ENCODE measurements around the gene FER1L5. TPM values are rescaled to one million over a fixed set of nuclear protein-coding genes. Genes with fewer than 3 reads are reported as not detected.
A peak's percentile ranks its signal among the peaks of the same experiment; 100 is the strongest.

Gene FER1L5
- total RNA-seq, 2 experiments from 2014 or later, result not detected

- BruUV-seq (replicated peaks), result no TSS peak
- no peaks in the 10 kb centered on the region for H3K9me2 ChIP-seq (ENCODE audit: insufficient read depth, low read length)
These were observed 51.7 kb downstream of the FER1L5 start for GRCh38 chr2:96694279-96694678.

DNA sequence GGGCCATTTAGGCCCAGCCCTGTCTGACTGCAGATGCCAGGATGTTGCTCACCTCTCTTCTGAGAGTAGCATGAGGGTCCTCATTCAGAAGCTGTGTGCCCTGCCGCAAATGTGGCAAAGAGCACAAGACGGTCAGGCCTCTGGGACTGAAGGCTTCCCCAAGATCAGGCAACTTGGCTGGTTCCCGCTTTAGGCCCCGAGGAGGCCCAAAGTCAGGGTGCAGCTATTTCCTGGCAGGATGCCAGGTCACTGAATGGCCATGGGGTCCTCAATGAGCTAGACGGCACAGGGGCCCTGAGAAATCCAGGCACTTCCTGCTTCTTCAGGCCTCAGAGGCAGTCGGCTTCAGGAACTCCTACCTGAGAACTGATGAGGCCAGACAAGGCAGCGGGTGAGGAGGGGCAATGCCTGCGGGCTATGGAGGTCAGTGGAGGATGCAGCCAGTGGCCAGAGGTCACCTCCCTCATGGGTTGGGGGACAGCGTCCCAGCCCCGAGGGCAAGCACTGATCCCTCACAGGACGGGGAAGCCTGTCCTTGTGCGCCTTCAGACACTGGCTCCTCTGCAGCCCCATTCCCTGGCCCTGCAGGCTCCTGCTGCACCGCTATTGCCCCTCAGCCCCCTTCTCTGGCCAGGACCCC lies 52.4 kb downstream of the FER1L5 start:
- no TSS peak for BruUV-seq (replicated peaks)
- H3K36me3 ChIP-seq (ENCODE audit: insufficient read depth, low read length), result no peaks in the 10 kb centered on the region
- H3K4me2 ChIP-seq (ENCODE audit: low read length), result no peak overlapping the region
- H3K79me2 ChIP-seq (ENCODE audit: insufficient read depth, low read depth, low read length), result no peaks in the 10 kb centered on the region
- H3K4me1 ChIP-seq (ENCODE audit: insufficient read depth, low read length, poor library complexity, severe bottlenecking), result no peaks in the 10 kb centered on the region
- ChIA-PET POLR2A (no interaction called here), CTCF (ENCODE audit: unreplicated experiment) (no interaction called here)
- no peak for DNase-seq (ENCODE audit: low spot score)
- TF ChIP-seq, protein P1, sequence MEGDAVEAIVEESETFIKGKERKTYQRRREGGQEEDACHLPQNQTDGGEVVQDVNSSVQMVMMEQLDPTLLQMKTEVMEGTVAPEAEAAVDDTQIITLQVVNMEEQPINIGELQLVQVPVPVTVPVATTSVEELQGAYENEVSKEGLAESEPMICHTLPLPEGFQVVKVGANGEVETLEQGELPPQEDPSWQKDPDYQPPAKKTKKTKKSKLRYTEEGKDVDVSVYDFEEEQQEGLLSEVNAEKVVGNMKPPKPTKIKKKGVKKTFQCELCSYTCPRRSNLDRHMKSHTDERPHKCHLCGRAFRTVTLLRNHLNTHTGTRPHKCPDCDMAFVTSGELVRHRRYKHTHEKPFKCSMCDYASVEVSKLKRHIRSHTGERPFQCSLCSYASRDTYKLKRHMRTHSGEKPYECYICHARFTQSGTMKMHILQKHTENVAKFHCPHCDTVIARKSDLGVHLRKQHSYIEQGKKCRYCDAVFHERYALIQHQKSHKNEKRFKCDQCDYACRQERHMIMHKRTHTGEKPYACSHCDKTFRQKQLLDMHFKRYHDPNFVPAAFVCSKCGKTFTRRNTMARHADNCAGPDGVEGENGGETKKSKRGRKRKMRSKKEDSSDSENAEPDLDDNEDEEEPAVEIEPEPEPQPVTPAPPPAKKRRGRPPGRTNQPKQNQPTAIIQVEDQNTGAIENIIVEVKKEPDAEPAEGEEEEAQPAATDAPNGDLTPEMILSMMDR (conservative IDR thresholded peaks at IDR 0.05; ENCODE audit: low read length), result no peak
- no peak for TF ChIP-seq EZH2phosphoT487 (IDR thresholded peaks at IDR 0.05; ENCODE audit: borderline replicate concordance, low read depth, low read length)
- H3K9me2 ChIP-seq (ENCODE audit: insufficient read depth, low read length), result no peaks in the 10 kb centered on the region
- no peak overlapping the region for H2AFZ ChIP-seq (ENCODE audit: low read length)
- H3K27ac ChIP-seq (ENCODE audit: low read depth, low read length, poor library complexity, severe bottlenecking), result no peak overlapping the region
- no peaks in the 10 kb centered on the region for H4K20me1 ChIP-seq (ENCODE audit: insufficient read depth, low read length)
- no peak overlapping the region for H3K4me3 ChIP-seq (ENCODE audit: low read depth, low read length, poor library complexity, severe bottlenecking)
- no peaks in the 10 kb centered on the region for H3K9me3 ChIP-seq (ENCODE audit: low read length)
- intact Hi-C loops (cut with micrococcal nuclease; ENCODE audit: unreplicated experiment), result no loop called here

More at GRCh38 chr2:96694279-96694678, 51.7 kb downstream of the FER1L5 start:
- Histone ChIP-seq H3K36me3 (ENCODE audit: insufficient read depth, low read length) (no peaks in the 10 kb centered on the region), H3K79me2 (ENCODE audit: insufficient read depth, low read depth, low read length) (no peaks in the 10 kb centered on the region), H2AFZ (ENCODE audit: low read length) (no peak overlapping the region), H3K4me3 (ENCODE audit: low read depth, low read length, poor library complexity, severe bottlenecking) (no peak overlapping the region), H3K27ac (ENCODE audit: low read depth, low read length, poor library complexity, severe bottlenecking) (no peak overlapping the region), H3K4me2 (ENCODE audit: low read length) (no peak overlapping the region), H3K4me1 (ENCODE audit: insufficient read depth, low read length, poor library complexity, severe bottlenecking) (no peaks in the 10 kb centered on the region), H4K20me1 (ENCODE audit: insufficient read depth, low read length) (no peaks in the 10 kb centered on the region), H3K9me3 (ENCODE audit: low read length) (no peaks in the 10 kb centered on the region)
- TF ChIP-seq, protein P1 (conservative IDR thresholded peaks at IDR 0.05; ENCODE audit: low read length), result no peak
- no peak for TF ChIP-seq EZH2phosphoT487 (IDR thresholded peaks at IDR 0.05; ENCODE audit: borderline replicate concordance, low read depth, low read length)
- POLR2A ChIA-PET, result no interaction called here
- no peak for DNase-seq (ENCODE audit: low spot score)
- intact Hi-C loops (cut with micrococcal nuclease; ENCODE audit: unreplicated experiment), result no loop called here
- CTCF ChIA-PET (ENCODE audit: unreplicated experiment), result no interaction called here

- H4K20me1 ChIP-seq (ENCODE audit: insufficient read depth, low read length), result no peaks in the 10 kb centered on the region
- peak; percentile 13 for DNase-seq (ENCODE audit: low spot score)
- no peak overlapping the region for H3K27ac ChIP-seq (ENCODE audit: low read depth, low read length, poor library complexity, severe bottlenecking)
- no TSS peak for BruUV-seq (replicated peaks)
- H3K4me1 ChIP-seq (ENCODE audit: insufficient read depth, low read length, poor library complexity, severe bottlenecking), result no peaks in the 10 kb centered on the region
- no peak overlapping the region for H3K4me3 ChIP-seq (ENCODE audit: low read depth, low read length, poor library complexity, severe bottlenecking)
- intact Hi-C loops (cut with micrococcal nuclease; ENCODE audit: unreplicated experiment), result no loop called here
- ChIA-PET POLR2A (no interaction called here), CTCF (ENCODE audit: unreplicated experiment) (no interaction called here)
- TF ChIP-seq, protein P1 (conservative IDR thresholded peaks at IDR 0.05; ENCODE audit: low read length), result no peak
- no peak for TF ChIP-seq EZH2phosphoT487 (IDR thresholded peaks at IDR 0.05; ENCODE audit: borderline replicate concordance, low read depth, low read length)
- no peak overlapping the region for H2AFZ ChIP-seq (ENCODE audit: low read length)
- no peaks in the 10 kb centered on the region for H3K36me3 ChIP-seq (ENCODE audit: insufficient read depth, low read length)
- H3K79me2 ChIP-seq (ENCODE audit: insufficient read depth, low read depth, low read length), result no peaks in the 10 kb centered on the region
- H3K9me3 ChIP-seq (ENCODE audit: low read length), result no peaks in the 10 kb centered on the region
- no peaks in the 10 kb centered on the region for H3K9me2 ChIP-seq (ENCODE audit: insufficient read depth, low read length)
- no peak overlapping the region for H3K4me2 ChIP-seq (ENCODE audit: low read length)
These were observed 53.0 kb downstream of the FER1L5 start for GRCh38 chr2:96695602-96696001.
